Trophoblast cell (in vitro differentiated cells and primary cell): ENCODE measurements around the gene KCNMA1.

Source experiments
- DNase-seq, 2 donors: peaks; one replicate each; pipeline ENCODE4 v3.0.0-alpha.2; 2016
- H2AFZ ChIP-seq: 2 replicates; pipeline ENCODE4 v1.6.1; 2013; ENCODE audit warnings: low read length, moderate library complexity, mild to moderate bottlenecking; ENCODE audit not compliant: insufficient read depth, poor library complexity
- H2AK5ac ChIP-seq: 2 replicates; pipeline ENCODE4 v1.6.1; 2013; ENCODE audit warnings: mild to moderate bottlenecking, low read length
- H2BK120ac ChIP-seq: 2 replicates; pipeline ENCODE4 v1.6.1; 2013; ENCODE audit warnings: low read length, mild to moderate bottlenecking, moderate library complexity; ENCODE audit not compliant: insufficient read depth, poor library complexity
- H2BK12ac ChIP-seq: 2 replicates; pipeline ENCODE4 v1.6.1; 2013; ENCODE audit warnings: mild to moderate bottlenecking, low read length, moderate library complexity
- H2BK5ac ChIP-seq: 2 replicates; pipeline ENCODE4 v1.6.1; 2013; ENCODE audit warnings: low read length, low read depth, moderate library complexity, mild to moderate bottlenecking; ENCODE audit not compliant: poor library complexity
- H3K14ac ChIP-seq: 2 replicates; pipeline ENCODE4 v1.6.1; 2013; ENCODE audit warnings: mild to moderate bottlenecking, low read length
- H3K18ac ChIP-seq: 2 replicates; pipeline ENCODE4 v1.6.1; 2013; ENCODE audit warnings: mild to moderate bottlenecking, low read length
- H3K23ac ChIP-seq: 2 replicates; pipeline ENCODE4 v1.6.1; 2013; ENCODE audit warnings: low read length
- H3K27ac ChIP-seq: 2 replicates; pipeline ENCODE4 v1.5.1; 2013; ENCODE audit warnings: low read depth, mild to moderate bottlenecking, inconsistent platforms, low read length, moderate library complexity
- H3K27me3 ChIP-seq: 2 replicates; pipeline ENCODE4 v1.6.1; 2013; ENCODE audit warnings: inconsistent platforms, mild to moderate bottlenecking, low read length, moderate library complexity; ENCODE audit not compliant: insufficient read depth
- H3K36me3 ChIP-seq, 2 experiments: 1 replicate in 1 of 2; 2 replicates in 1 of 2; pipeline ENCODE4 v1.6.1; 2013; ENCODE audit warnings: low read length in 2 of 2, mild to moderate bottlenecking in 2 of 2, moderate library complexity in 1 of 2; ENCODE audit not compliant: insufficient read depth in 2 of 2, control insufficient read depth in 1 of 2
- H3K4ac ChIP-seq: 2 replicates; pipeline ENCODE4 v1.6.1; 2013; ENCODE audit warnings: low read depth, mild to moderate bottlenecking, low read length, moderate library complexity
- H3K4me1 ChIP-seq, 2 experiments: 1 replicate in 1 of 2; 2 replicates in 1 of 2; pipeline ENCODE4 v1.6.1; 2013; ENCODE audit warnings: low read length in 2 of 2, mild to moderate bottlenecking in 2 of 2, moderate library complexity in 1 of 2; ENCODE audit not compliant: insufficient read depth in 2 of 2, control insufficient read depth in 1 of 2
- H3K4me2 ChIP-seq: 2 replicates; pipeline ENCODE4 v1.6.1; 2013; ENCODE audit warnings: inconsistent platforms, mild to moderate bottlenecking, low read length, moderate library complexity
- H3K4me3 ChIP-seq: 2 replicates; pipeline ENCODE4 v1.5.1; 2013; ENCODE audit warnings: mild to moderate bottlenecking, low read depth, low read length, inconsistent platforms
- H3K79me1 ChIP-seq: one replicate; pipeline ENCODE4 v1.6.1; 2013; ENCODE audit warnings: low read length
- H3K79me2 ChIP-seq: 2 replicates; pipeline ENCODE4 v1.6.1; 2013; ENCODE audit warnings: low read length, mild to moderate bottlenecking; ENCODE audit not compliant: control insufficient read depth, insufficient read depth, poor library complexity
- H3K9ac ChIP-seq: 2 replicates; pipeline ENCODE4 v1.6.1; 2013; ENCODE audit warnings: mild to moderate bottlenecking, low read length
- H3K9me3 ChIP-seq: 2 replicates; pipeline ENCODE4 v1.6.1; 2013; ENCODE audit warnings: low read depth, mild to moderate bottlenecking, control low read depth, inconsistent platforms, low read length; ENCODE audit not compliant: insufficient read depth
- H4K12ac ChIP-seq: 2 replicates; pipeline ENCODE4 v1.6.1; 2013; ENCODE audit warnings: low read depth, mild to moderate bottlenecking, low read length, moderate library complexity
- H4K8ac ChIP-seq: 2 replicates; pipeline ENCODE4 v1.6.1; 2013; ENCODE audit warnings: low read depth, mild to moderate bottlenecking, low read length, moderate library complexity
- H4K91ac ChIP-seq: one replicate; pipeline ENCODE4 v1.6.1; 2013; ENCODE audit warnings: low read depth, mild to moderate bottlenecking, low read length, moderate library complexity
- WGBS: extraction: QIAGEN DNeasy Blood & Tissue Kit; methylation state at CpG from one replicate; pipeline ENCODE4 v1.1.7; 2013; ENCODE audit warnings: missing lambda C conversion rate; ENCODE audit not compliant: insufficient read length, insufficient coverage; ENCODE audit errors: extremely low coverage; 5-methylcytosine and 5-hydroxymethylcytosine counted together

KCNMA1 gene

GRCh38 chr10:77417359-77417758, 220.2 kb downstream of the KCNMA1 start:
- no peak overlapping the region for H4K8ac ChIP-seq
- no peak overlapping the region for H2BK12ac ChIP-seq
- H3K79me2 ChIP-seq: peaks cover 4% of the 10 kb centered on the region
- H2BK5ac ChIP-seq: no peak overlapping the region
- no peak overlapping the region for H3K14ac ChIP-seq
- H3K36me3 ChIP-seq: no peaks in the 10 kb centered on the region
- H3K9ac ChIP-seq: no peak overlapping the region
- no peaks in the 10 kb centered on the region for H3K27me3 ChIP-seq
- no peak for DNase-seq
- no peaks in the 10 kb centered on the region for H3K9me3 ChIP-seq
- peak overlapping the region; percentile 24 for H3K27ac ChIP-seq
- H3K4me3 ChIP-seq: no peak overlapping the region
- WGBS: no CpG with 5 or more reads among the region's 5 CpGs
- H2BK120ac ChIP-seq: no peak overlapping the region
- H3K18ac ChIP-seq: no peak overlapping the region
- no peak overlapping the region for H2AK5ac ChIP-seq
- peaks cover 13 to 25% of the 10 kb centered on the region in 2 experiments for H3K4me1 ChIP-seq
- H3K4ac ChIP-seq: no peak overlapping the region
- H4K12ac ChIP-seq: no peak overlapping the region
- no peak overlapping the region for H3K23ac ChIP-seq
- no peak overlapping the region for H2AFZ ChIP-seq
- peak overlapping the region; percentile 15 for H4K91ac ChIP-seq
- H3K4me2 ChIP-seq: no peak overlapping the region
- H3K79me1 ChIP-seq: peaks cover 4% of the 10 kb centered on the region

- Histone ChIP-seq H3K4me1 (peaks cover 13 to 25% of the 10 kb centered on the region in 2 experiments), H2AK5ac (peak overlapping the region; percentile 58), H3K9me3 (no peaks in the 10 kb centered on the region), H3K14ac (no peak overlapping the region), H2BK5ac (no peak overlapping the region), H3K18ac (peak overlapping the region; percentile 19), H3K4ac (no peak overlapping the region), H4K91ac (peak overlapping the region; percentile 15), H4K8ac (peak overlapping the region; percentile 12), H2BK12ac (no peak overlapping the region), H3K79me1 (peaks cover 4% of the 10 kb centered on the region), H3K23ac (no peak overlapping the region), H3K9ac (no peak overlapping the region), H3K79me2 (peaks cover 4% of the 10 kb centered on the region), H2BK120ac (no peak overlapping the region), H2AFZ (no peak overlapping the region), H3K27me3 (no peaks in the 10 kb centered on the region), H3K4me2 (no peak overlapping the region), H3K4me3 (no peak overlapping the region), H4K12ac (no peak overlapping the region), H3K27ac (peak overlapping the region; percentile 24), H3K36me3 (no peaks in the 10 kb centered on the region)
- WGBS: no CpG with 5 or more reads among the region's 14 CpGs
- DNase-seq: peak; percentile 85 to 87
Measured at GRCh38 chr10:77416311-77417135, 221.1 kb downstream of the KCNMA1 start.

GRCh38 chr10:77415313-77415960, 222.2 kb downstream of the KCNMA1 start:
- H3K9ac ChIP-seq: no peak overlapping the region
- peaks cover 13 to 27% of the 10 kb centered on the region in 2 experiments for H3K4me1 ChIP-seq
- no peak overlapping the region for H3K4me2 ChIP-seq
- no peak overlapping the region for H3K4ac ChIP-seq
- H4K12ac ChIP-seq: no peak overlapping the region
- H3K9me3 ChIP-seq: no peaks in the 10 kb centered on the region
- H2BK120ac ChIP-seq: no peak overlapping the region
- no peak overlapping the region for H4K91ac ChIP-seq
- H3K23ac ChIP-seq: no peak overlapping the region
- peak overlapping the region; percentile 38 for H3K18ac ChIP-seq
- H3K79me1 ChIP-seq: peaks cover 4% of the 10 kb centered on the region
- peaks cover 4% of the 10 kb centered on the region for H3K79me2 ChIP-seq
- H3K14ac ChIP-seq: no peak overlapping the region
- H4K8ac ChIP-seq: no peak overlapping the region
- no CpG with 5 or more reads among the region's 6 CpGs for WGBS
- no peak overlapping the region for H2AFZ ChIP-seq
- no peak overlapping the region for H2BK5ac ChIP-seq
- no peak overlapping the region for H3K27ac ChIP-seq
- no peak overlapping the region for H2AK5ac ChIP-seq
- H3K27me3 ChIP-seq: no peaks in the 10 kb centered on the region
- peak; percentile 31 to 44 for DNase-seq
- H2BK12ac ChIP-seq: no peak overlapping the region
- peaks cover 0 to 2% of the 10 kb centered on the region in 2 experiments for H3K36me3 ChIP-seq
- H3K4me3 ChIP-seq: no peak overlapping the region

- no peak overlapping the region for H4K91ac ChIP-seq
- H3K23ac ChIP-seq: no peak overlapping the region
- no peak overlapping the region for H2AFZ ChIP-seq
- H3K79me2 ChIP-seq: peaks cover 3% of the 10 kb centered on the region
- H3K4me1 ChIP-seq: peaks cover 13 to 24% of the 10 kb centered on the region in 2 experiments
- H3K4me3 ChIP-seq: no peak overlapping the region
- DNase-seq: no peak
- H3K4me2 ChIP-seq: no peak overlapping the region
- no peak overlapping the region for H4K8ac ChIP-seq
- peaks cover 4% of the 10 kb centered on the region for H3K79me1 ChIP-seq
- no peaks in the 10 kb centered on the region for H3K27me3 ChIP-seq
- H2BK120ac ChIP-seq: no peak overlapping the region
- H3K18ac ChIP-seq: no peak overlapping the region
- no peak overlapping the region for H3K9ac ChIP-seq
- H4K12ac ChIP-seq: no peak overlapping the region
- WGBS: no CpG with 5 or more reads among the region's 7 CpGs
- H2BK5ac ChIP-seq: no peak overlapping the region
- no peak overlapping the region for H2BK12ac ChIP-seq
- H2AK5ac ChIP-seq: no peak overlapping the region
- peaks cover 0 to 4% of the 10 kb centered on the region in 2 experiments for H3K36me3 ChIP-seq
- H3K4ac ChIP-seq: no peak overlapping the region
- H3K14ac ChIP-seq: no peak overlapping the region
- no peak overlapping the region for H3K27ac ChIP-seq
- H3K9me3 ChIP-seq: peaks cover 2% of the 10 kb centered on the region
Measured at GRCh38 chr10:77413231-77413630, 224.4 kb downstream of the KCNMA1 start.
